Choroid plexus epithelial cell (primary cell): ENCODE measurements around the gene GOLGA8H.
"Not testable (repeated sequence)": the region's sequence is repeated elsewhere in the genome, so short reads cannot be mapped to it uniquely, and the experiment has no call there.

Experiments used
- DNase-seq: peaks from one replicate; pipeline ENCODE4 v3.0.0-alpha.2; 2010; ENCODE audit warnings: low read depth
- H3K4me3 ChIP-seq: 2 replicates; pipeline ENCODE4 v1.5.1; 2011; ENCODE audit warnings: low read depth, mild to moderate bottlenecking, control low read depth, low read length, moderate library complexity
- CTCF ChIP-seq: conservative IDR thresholded peaks from 2 replicates; pipeline ENCODE4 v1.5.1; 2011; ENCODE audit warnings: low read depth, mild to moderate bottlenecking, control low read depth, inconsistent platforms, low read length, moderate library complexity

The GOLGA8H gene, protein sequence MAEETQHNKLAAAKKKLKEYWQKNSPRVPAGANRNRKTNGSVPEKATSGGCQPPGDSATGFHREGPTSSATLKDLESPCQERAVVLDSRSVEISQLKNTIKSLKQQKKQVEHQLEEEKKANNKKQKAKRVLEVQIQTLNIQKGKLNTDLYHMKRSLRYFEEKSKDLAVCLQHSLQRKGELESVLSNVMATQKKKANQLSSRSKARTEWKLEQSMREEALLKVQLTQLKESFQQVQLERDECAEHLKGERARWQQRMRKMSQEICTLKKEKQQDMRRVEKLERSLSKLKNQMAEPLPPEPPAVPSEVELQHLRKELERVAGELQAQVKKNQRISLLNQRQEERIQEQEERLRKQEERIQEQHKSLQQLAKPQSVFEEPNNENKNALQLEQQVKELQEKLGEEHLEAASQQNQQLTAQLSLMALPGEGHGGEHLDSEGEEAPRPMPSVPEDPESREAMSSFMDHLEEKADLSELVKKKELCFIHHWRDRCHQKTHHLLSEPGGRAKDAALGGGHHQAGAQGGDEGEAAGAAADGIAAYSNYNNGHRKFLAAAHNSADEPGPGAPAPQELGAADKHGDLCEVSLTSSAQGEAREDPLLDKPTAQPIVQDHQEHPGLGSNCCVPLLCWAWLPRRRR

DNA sequence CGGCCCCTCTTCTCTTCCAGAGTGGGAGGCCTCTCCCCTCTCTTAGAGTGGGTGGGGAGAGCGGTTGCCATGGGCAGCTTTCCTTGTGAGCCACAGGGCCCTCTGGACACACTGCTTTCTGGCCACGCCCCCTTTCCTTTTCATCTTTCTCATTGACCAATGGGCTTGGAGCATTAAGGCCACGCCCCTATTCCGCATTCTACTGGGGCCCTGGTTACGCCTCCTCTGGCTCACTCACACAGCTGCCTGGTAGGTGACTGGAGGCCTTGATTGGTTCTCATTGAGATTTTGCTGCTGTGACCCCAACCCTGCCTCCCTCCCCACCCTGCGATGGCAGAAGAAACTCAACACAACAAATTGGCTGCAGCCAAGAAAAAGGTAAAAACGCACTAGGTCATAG is at the start of gene GOLGA8H:
TSS of gene GOLGA8H (plus strand) at position 233 of the 400 bp plus-strand sequence. CDS start at position 331, 98 bp downstream.
- not testable (repeated sequence) for DNase-seq, H3K4me3 ChIP-seq

GRCh38 chr15:30566949-30567348 is 36.9 kb upstream of the GOLGA8H start:
- not testable (repeated sequence) for H3K4me3 ChIP-seq, DNase-seq

GRCh38 chr15:30573012-30573491 is 30.8 kb upstream of the GOLGA8H start:
- not testable (repeated sequence) for DNase-seq
- peak overlapping the region; percentile 26 for H3K4me3 ChIP-seq

DNA sequence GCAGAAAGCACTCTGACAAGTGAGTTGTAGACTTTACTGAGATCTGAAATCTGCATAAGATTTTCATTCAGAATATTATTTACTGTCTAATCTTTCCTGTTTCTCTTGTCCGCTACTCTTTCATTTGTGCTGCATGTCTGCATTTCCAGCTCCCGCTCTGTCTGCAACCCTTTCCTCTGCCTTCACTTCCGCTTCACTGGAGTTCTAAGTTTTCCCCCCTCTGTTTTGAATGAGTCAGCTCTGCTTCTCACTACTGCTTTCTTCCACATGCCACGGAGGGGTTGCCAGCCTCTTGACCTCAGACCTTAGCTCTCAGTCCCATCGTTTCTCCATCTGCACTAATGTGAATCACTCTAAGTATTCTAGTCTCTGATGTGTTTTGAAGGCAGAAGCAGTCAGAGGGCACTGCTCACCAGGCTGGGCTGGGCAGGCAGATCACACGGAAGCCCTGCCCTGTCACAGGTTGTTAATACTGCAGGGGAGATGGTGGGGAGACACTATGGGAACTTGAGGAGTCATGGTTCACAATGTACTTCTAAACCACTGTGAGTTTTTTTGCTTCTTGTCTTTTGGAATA is 24.3 kb upstream of the GOLGA8H start:
- not testable (repeated sequence) for DNase-seq

DNA sequence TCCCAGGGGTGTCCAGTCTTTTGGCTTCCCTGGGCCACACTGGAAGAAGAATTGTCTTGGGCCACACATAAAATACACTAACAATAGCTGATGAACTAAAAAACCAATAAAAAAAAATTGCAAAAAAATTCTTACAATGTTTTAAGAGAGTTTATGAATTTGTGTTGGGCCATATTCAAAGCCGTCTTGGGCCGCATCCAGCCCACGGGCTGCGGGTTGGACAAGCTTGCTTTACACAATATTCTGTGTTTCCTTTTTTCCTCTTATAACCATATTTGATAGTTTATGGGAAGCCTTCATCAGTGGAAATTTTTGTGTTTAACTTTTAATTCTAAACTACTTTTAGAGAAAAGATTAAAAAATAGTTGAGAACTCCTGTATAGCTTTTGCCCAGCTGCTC is 23.1 kb upstream of the GOLGA8H start:
- DNase-seq, H3K4me3 ChIP-seq: not testable (repeated sequence)

More for the DNA sequence above, 24.3 kb upstream of the GOLGA8H start:
- H3K4me3 ChIP-seq, result not testable (repeated sequence)

GRCh38 chr15:30598953-30599352 is 4.9 kb upstream of the GOLGA8H start:
- not testable (repeated sequence) for DNase-seq, H3K4me3 ChIP-seq

DNA sequence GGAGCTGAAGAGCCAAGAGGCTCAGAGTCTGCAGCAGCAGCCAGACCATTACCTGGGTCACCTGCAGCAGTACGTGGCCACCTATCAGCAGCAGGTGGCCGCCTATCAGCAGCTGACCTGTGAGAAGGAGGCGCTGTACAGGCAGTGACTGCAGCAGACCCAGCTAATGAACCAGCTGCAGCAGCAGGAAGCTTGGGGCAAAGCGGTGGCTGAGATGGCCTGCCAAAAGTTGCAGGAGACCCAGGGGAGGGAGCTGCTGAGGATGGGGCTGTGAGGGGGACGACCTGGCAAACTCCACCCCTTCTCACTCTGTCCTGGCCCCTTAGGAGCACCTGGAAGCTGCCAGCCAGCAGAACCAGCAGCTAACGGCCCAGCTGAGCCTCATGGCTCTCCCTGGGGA is 8.4 kb downstream of the GOLGA8H start:
- DNase-seq, H3K4me3 ChIP-seq: not testable (repeated sequence)

GRCh38 chr15:30621342-30621741 is 17.5 kb downstream of the GOLGA8H start:
- TF ChIP-seq CTCF, result peak; percentile 11
- peak; percentile 44 for DNase-seq
- not testable (repeated sequence) for H3K4me3 ChIP-seq

DNA sequence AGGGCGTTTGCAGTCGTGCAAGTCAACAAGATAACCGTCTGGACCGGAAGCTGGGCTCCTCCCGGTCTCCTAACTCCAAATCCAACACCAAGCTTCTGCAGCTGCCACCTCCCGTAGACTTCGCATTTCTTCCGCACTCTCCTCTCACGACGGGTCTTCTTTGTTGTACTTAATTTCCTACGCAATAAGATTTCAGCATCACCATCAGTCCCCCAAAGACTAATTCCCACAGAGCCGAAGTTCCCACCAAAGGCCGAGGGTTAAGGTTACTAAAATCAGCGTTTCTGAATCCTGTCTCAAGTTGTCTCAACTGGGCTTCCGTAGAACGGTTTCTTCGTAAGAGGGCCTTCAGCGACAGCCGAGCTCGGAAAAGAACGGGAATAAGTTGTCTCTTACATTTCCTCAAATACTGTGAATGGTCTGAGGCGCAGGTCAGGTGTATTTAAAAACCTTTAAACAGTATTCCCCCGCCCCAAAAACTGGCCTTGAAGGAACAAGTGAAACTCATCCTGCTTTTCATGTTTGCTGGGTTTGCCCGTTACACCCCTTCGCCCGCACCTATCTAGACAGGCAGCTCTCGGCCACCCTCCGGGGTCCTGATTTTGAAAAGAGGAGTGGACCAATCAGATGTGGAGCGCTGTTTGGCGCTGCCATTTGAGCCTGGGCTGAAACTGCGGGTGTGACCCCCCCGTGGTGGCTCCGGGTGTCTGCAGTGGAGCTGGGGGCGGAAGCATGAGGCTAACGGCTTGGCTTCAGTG is 21.8 kb downstream of the GOLGA8H start, which contains the start of gene ARHGAP11B:
TSS of gene ARHGAP11B (plus strand) at position 693 of the 758 bp plus-strand sequence.
- DNase-seq, result peak; percentile 99
- H3K4me3 ChIP-seq, result peak within 1 kb of the TSS; percentile 71

DNA sequence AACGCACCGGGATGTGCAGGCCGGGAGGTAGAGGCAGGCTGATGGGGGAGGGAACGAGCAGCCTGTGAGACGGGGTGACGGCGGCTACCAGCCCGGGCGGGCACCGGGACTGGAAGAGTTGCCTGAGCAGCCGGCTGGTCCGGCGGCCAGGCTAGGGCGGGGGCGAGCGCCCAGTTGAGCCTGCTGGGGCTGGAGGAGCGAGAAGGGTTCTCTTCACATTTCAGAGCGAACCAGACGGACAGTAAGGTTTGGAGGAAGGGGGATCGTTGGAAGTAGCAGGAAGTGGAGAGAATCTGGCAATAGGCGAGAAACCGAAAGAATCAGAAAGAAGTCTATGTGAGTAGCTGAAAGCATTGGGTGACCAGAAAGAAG is 22.4 kb downstream of the GOLGA8H start:
- DNase-seq, result peak; percentile 41
- H3K4me3 ChIP-seq, result peak overlapping the region; percentile 71

DNA sequence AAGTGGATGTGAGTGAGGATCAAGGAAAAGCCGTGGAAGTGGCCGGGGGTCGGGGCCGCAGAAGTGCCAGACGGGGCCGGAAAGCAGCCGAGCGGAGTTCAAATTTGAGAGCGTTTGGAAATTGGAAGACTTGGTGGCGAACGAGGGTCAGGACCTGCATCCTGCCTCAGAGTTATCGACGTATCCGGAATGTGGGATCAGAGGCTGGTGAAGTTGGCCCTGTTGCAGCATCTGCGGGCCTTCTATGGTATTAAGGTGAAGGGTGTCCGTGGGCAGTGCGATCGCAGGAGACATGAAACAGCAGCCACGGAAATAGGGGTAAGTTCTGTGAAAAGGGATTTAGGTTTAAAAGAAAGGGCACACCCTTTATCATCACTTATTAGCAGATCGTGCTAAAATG is 22.8 kb downstream of the GOLGA8H start:
- H3K4me3 ChIP-seq, result peak overlapping the region; percentile 71
- not testable (repeated sequence) for DNase-seq
